AG04450 (cell line): Measurements from ENCODE around the gene GTPBP2. TPM values are rescaled to one million over a fixed set of nuclear protein-coding genes. Genes with fewer than 3 reads are reported as not detected.

Experiments
- CTCF ChIA-PET: fragments of 300-600, 350-600 bp; formaldehyde crosslinking; extraction: SDS; loops from one replicate; lab custom pipeline; 2022; ENCODE audit warnings: antibody characterized with exemption, inconsistent platforms; lab: Charles Lee
- POLR2A ChIA-PET: fragments of 350-600 bp; formaldehyde crosslinking; extraction: SDS; loops from one replicate; lab custom pipeline; 2021; ENCODE audit warnings: antibody characterized with exemption, inconsistent platforms; lab: Yijun Ruan, JAX
- DNase-seq: peaks from one replicate; pipeline ENCODE4 v3.0.0-alpha.2; 2011; ENCODE audit warnings: low read depth, low spot score
- H3K27ac ChIP-seq: one replicate; pipeline ENCODE4 v1.5.1; 2012; ENCODE audit warnings: low read depth, low read length, control low read depth
- H3K27me3 ChIP-seq: one replicate; pipeline ENCODE4 v1.6.0; 2012; ENCODE audit warnings: low read length; ENCODE audit not compliant: control insufficient read depth, insufficient read depth
- H3K4me3 ChIP-seq: 2 replicates; pipeline ENCODE4 v1.5.1; 2011; ENCODE audit warnings: mild to moderate bottlenecking, low read depth, low read length, control low read depth
- H3K9me3 ChIP-seq: 2 replicates; pipeline ENCODE4 v1.5.1; 2012; ENCODE audit warnings: low read length; ENCODE audit not compliant: control insufficient read depth, insufficient read depth
- CTCF ChIP-seq: IDR thresholded peaks from 2 replicates; pipeline ENCODE4 v1.5.1; 2011; ENCODE audit warnings: low read depth, low read length, control low read depth, inconsistent platforms
- polyA plus RNA-seq: library from polyadenylated mRNA; depleted of rRNA; stranded (reverse); fragments of >200 nt; gene quantifications from 2 replicates; pipeline ENCODE4 v1.2.3, GENCODE V29; 2011

GTPBP2 gene
- polyA plus RNA-seq, 1 experiment, result 60.8 TPM

- no peak for TF ChIP-seq CTCF
- H3K27me3 ChIP-seq, result no peaks in the 10 kb centered on the region
- ChIA-PET CTCF (interaction anchor here (1.4 kb wide), 1 partner anchor 469 kb away, joined by 5 read pairs; no protein-coding TSS in a partner anchor), POLR2A (interaction anchor here (0.7 kb wide), 1 partner anchor 19 kb away, joined by 3 read pairs; no protein-coding TSS in a partner anchor)
- DNase-seq, result no peak
- H3K4me3 ChIP-seq, result no peak overlapping the region
- H3K27ac ChIP-seq, result no peak overlapping the region
- no peaks in the 10 kb centered on the region for H3K9me3 ChIP-seq
These were observed 18.6 kb downstream of the GTPBP2 start for GRCh38 chr6:43610431-43610830.

- Histone ChIP-seq H3K27ac (no peak overlapping the region), H3K4me3 (no peak overlapping the region), H3K9me3 (no peaks in the 10 kb centered on the region), H3K27me3 (no peaks in the 10 kb centered on the region)
- 0 out of 2 replicates have a peak, but pooled peaks have one; percentile 0 for TF ChIP-seq CTCF
- ChIA-PET POLR2A (no interaction called here), CTCF (interaction anchor here (0.9 to 2.5 kb wide), 15 partner anchors 9 to 470 kb away, joined by 3 to 32 read pairs (median 4); no protein-coding TSS in a partner anchor)
- no peak for DNase-seq
These were observed 19.7 kb downstream of the GTPBP2 start for GRCh38 chr6:43609402-43609801.

- ChIA-PET CTCF (interaction anchor here (0.6 to 2.5 kb wide), 28 partner anchors 9 to 990 kb away, joined by 3 to 32 read pairs (median 4); partner anchors contain the start of gene MRPS18A), POLR2A (no interaction called here)
- Histone ChIP-seq H3K4me3 (no peak overlapping the region), H3K27ac (no peak overlapping the region), H3K27me3 (no peaks in the 10 kb centered on the region), H3K9me3 (no peaks in the 10 kb centered on the region)
- no peak for TF ChIP-seq CTCF
- no peak for DNase-seq
These were observed 20.3 kb downstream of the GTPBP2 start for GRCh38 chr6:43608807-43609206.

- Histone ChIP-seq H3K4me3 (no peak overlapping the region), H3K27ac (no peak overlapping the region), H3K27me3 (no peaks in the 10 kb centered on the region), H3K9me3 (no peaks in the 10 kb centered on the region)
- POLR2A ChIA-PET, result no interaction called here
- CTCF ChIA-PET, result interaction anchor here (0.5 to 2.5 kb wide), 32 partner anchors 8 to 990 kb away, joined by 3 to 32 read pairs (median 4); partner anchors contain the start of genes GTPBP2 and MRPS18A
- peak; percentile 61 for DNase-seq
- TF ChIP-seq CTCF, result peak; percentile 93
These were observed 20.7 kb downstream of the GTPBP2 start for GRCh38 chr6:43608310-43608763.

- Histone ChIP-seq H3K9me3 (no peaks in the 10 kb centered on the region), H3K27ac (no peak overlapping the region), H3K27me3 (no peaks in the 10 kb centered on the region), H3K4me3 (no peak overlapping the region)
- POLR2A ChIA-PET, result no interaction called here
- CTCF ChIA-PET, result interaction anchor here (1.0 kb wide), 1 partner anchor 12 kb away, joined by 3 read pairs; no protein-coding TSS in a partner anchor
- DNase-seq, result no peak
- no peak for TF ChIP-seq CTCF
These were observed 23.0 kb downstream of the GTPBP2 start for GRCh38 chr6:43606019-43606418.
